Trophoblast cell (in vitro differentiated cells and primary cell): ENCODE results near the gene PPP1R12B.

ENCODE experiments used
- DNase-seq, 2 donors: peaks; one replicate each; pipeline ENCODE4 v3.0.0-alpha.2; 2016
- H2AFZ ChIP-seq: 2 replicates; pipeline ENCODE4 v1.6.1; 2013; ENCODE audit warnings: low read length, moderate library complexity, mild to moderate bottlenecking; ENCODE audit not compliant: insufficient read depth, poor library complexity
- H2AK5ac ChIP-seq: 2 replicates; pipeline ENCODE4 v1.6.1; 2013; ENCODE audit warnings: mild to moderate bottlenecking, low read length
- H2BK120ac ChIP-seq: 2 replicates; pipeline ENCODE4 v1.6.1; 2013; ENCODE audit warnings: low read length, mild to moderate bottlenecking, moderate library complexity; ENCODE audit not compliant: insufficient read depth, poor library complexity
- H2BK12ac ChIP-seq: 2 replicates; pipeline ENCODE4 v1.6.1; 2013; ENCODE audit warnings: mild to moderate bottlenecking, low read length, moderate library complexity
- H2BK5ac ChIP-seq: 2 replicates; pipeline ENCODE4 v1.6.1; 2013; ENCODE audit warnings: low read length, low read depth, moderate library complexity, mild to moderate bottlenecking; ENCODE audit not compliant: poor library complexity
- H3K14ac ChIP-seq: 2 replicates; pipeline ENCODE4 v1.6.1; 2013; ENCODE audit warnings: mild to moderate bottlenecking, low read length
- H3K18ac ChIP-seq: 2 replicates; pipeline ENCODE4 v1.6.1; 2013; ENCODE audit warnings: mild to moderate bottlenecking, low read length
- H3K23ac ChIP-seq: 2 replicates; pipeline ENCODE4 v1.6.1; 2013; ENCODE audit warnings: low read length
- H3K27ac ChIP-seq: 2 replicates; pipeline ENCODE4 v1.5.1; 2013; ENCODE audit warnings: low read depth, mild to moderate bottlenecking, inconsistent platforms, low read length, moderate library complexity
- H3K27me3 ChIP-seq: 2 replicates; pipeline ENCODE4 v1.6.1; 2013; ENCODE audit warnings: inconsistent platforms, mild to moderate bottlenecking, low read length, moderate library complexity; ENCODE audit not compliant: insufficient read depth
- H3K36me3 ChIP-seq, 2 experiments: 1 replicate in 1 of 2; 2 replicates in 1 of 2; pipeline ENCODE4 v1.6.1; 2013; ENCODE audit warnings: low read length in 2 of 2, mild to moderate bottlenecking in 2 of 2, moderate library complexity in 1 of 2; ENCODE audit not compliant: insufficient read depth in 2 of 2, control insufficient read depth in 1 of 2
- H3K4ac ChIP-seq: 2 replicates; pipeline ENCODE4 v1.6.1; 2013; ENCODE audit warnings: low read depth, mild to moderate bottlenecking, low read length, moderate library complexity
- H3K4me1 ChIP-seq, 2 experiments: 1 replicate in 1 of 2; 2 replicates in 1 of 2; pipeline ENCODE4 v1.6.1; 2013; ENCODE audit warnings: low read length in 2 of 2, mild to moderate bottlenecking in 2 of 2, moderate library complexity in 1 of 2; ENCODE audit not compliant: insufficient read depth in 2 of 2, control insufficient read depth in 1 of 2
- H3K4me2 ChIP-seq: 2 replicates; pipeline ENCODE4 v1.6.1; 2013; ENCODE audit warnings: inconsistent platforms, mild to moderate bottlenecking, low read length, moderate library complexity
- H3K4me3 ChIP-seq: 2 replicates; pipeline ENCODE4 v1.5.1; 2013; ENCODE audit warnings: mild to moderate bottlenecking, low read depth, low read length, inconsistent platforms
- H3K79me1 ChIP-seq: one replicate; pipeline ENCODE4 v1.6.1; 2013; ENCODE audit warnings: low read length
- H3K79me2 ChIP-seq: 2 replicates; pipeline ENCODE4 v1.6.1; 2013; ENCODE audit warnings: low read length, mild to moderate bottlenecking; ENCODE audit not compliant: control insufficient read depth, insufficient read depth, poor library complexity
- H3K9ac ChIP-seq: 2 replicates; pipeline ENCODE4 v1.6.1; 2013; ENCODE audit warnings: mild to moderate bottlenecking, low read length
- H3K9me3 ChIP-seq: 2 replicates; pipeline ENCODE4 v1.6.1; 2013; ENCODE audit warnings: low read depth, mild to moderate bottlenecking, control low read depth, inconsistent platforms, low read length; ENCODE audit not compliant: insufficient read depth
- H4K12ac ChIP-seq: 2 replicates; pipeline ENCODE4 v1.6.1; 2013; ENCODE audit warnings: low read depth, mild to moderate bottlenecking, low read length, moderate library complexity
- H4K8ac ChIP-seq: 2 replicates; pipeline ENCODE4 v1.6.1; 2013; ENCODE audit warnings: low read depth, mild to moderate bottlenecking, low read length, moderate library complexity
- H4K91ac ChIP-seq: one replicate; pipeline ENCODE4 v1.6.1; 2013; ENCODE audit warnings: low read depth, mild to moderate bottlenecking, low read length, moderate library complexity
- WGBS: extraction: QIAGEN DNeasy Blood & Tissue Kit; methylation state at CpG from one replicate; pipeline ENCODE4 v1.1.7; 2013; ENCODE audit warnings: missing lambda C conversion rate; ENCODE audit not compliant: insufficient read length, insufficient coverage; ENCODE audit errors: extremely low coverage; 5-methylcytosine and 5-hydroxymethylcytosine counted together

Gene PPP1R12B

DNA sequence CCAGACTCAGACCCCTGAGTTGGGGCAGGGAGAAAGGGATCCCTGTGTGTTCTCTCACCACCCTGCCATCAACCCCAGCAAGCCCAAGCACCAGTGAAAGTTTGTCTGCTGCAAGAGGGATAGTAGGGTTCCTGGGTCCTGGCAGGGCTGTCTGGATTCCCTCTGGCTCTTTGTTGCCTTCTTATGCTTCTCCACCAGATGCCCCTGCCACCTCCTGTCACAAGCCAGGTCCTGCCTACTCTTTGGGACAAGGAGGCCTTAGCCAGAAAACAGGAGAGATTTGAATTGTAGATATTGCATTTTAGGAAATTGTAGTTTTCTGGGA lies 28.5 kb upstream of the PPP1R12B start:
- DNase-seq = no peak
- Histone ChIP-seq H2AFZ (no peak overlapping the region), H4K12ac (no peak overlapping the region), H3K4me1 (no peaks in the 10 kb centered on the region), H3K9ac (no peak overlapping the region), H3K9me3 (no peaks in the 10 kb centered on the region), H3K4me3 (no peak overlapping the region), H3K4ac (no peak overlapping the region), H3K79me2 (no peaks in the 10 kb centered on the region), H2AK5ac (no peak overlapping the region), H2BK12ac (no peak overlapping the region), H3K27ac (no peak overlapping the region), H4K8ac (no peak overlapping the region), H3K4me2 (no peak overlapping the region), H3K14ac (no peak overlapping the region), H4K91ac (no peak overlapping the region), H3K18ac (no peak overlapping the region), H2BK120ac (no peak overlapping the region), H3K27me3 (no peaks in the 10 kb centered on the region), H3K79me1 (no peaks in the 10 kb centered on the region), H3K36me3 (no peaks in the 10 kb centered on the region), H2BK5ac (no peak overlapping the region), H3K23ac (no peak overlapping the region)

DNA sequence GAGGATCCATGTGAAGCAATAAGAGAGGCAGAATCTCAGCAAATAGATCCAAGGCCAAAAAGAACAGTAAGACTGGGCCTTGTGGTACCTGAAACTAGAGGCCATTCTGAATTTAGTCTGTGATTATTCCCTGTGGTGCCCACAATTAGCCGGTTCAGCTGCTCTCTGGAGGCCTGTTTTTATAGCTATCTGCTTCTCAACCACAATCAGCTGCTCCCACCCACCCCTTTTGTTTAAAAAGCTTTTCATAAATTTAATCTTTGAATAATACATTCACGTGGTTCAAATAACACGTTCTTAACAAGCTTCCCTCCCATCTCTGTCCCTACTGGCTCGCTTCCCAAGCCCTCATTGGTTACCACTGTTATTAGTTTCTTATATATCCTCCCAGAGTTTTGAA lies 24.8 kb upstream of the PPP1R12B start:
- WGBS = no CpG with 5 or more reads among the region's 4 CpGs
- no peaks in the 10 kb centered on the region for H3K4me1 ChIP-seq

DNA sequence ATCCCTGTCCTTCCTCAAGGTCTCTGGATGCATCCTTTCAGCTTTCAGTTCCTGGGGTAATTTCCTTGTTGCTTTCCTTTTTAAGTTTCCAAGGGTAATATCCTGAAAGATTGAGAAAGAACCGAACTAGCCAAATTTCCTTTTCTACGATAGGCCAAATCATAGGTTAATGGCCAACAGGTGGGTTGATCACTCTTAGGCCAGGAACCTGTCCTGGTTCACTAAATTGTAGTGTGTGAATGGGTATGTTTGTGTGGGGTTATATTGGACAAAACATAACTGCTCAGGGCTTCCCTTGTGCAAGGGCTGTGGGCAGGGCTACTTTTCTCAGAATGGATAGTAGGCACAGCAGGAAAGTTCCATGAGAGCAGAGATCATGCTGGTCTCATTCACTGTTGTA lies 23.9 kb upstream of the PPP1R12B start:
- H3K23ac ChIP-seq = no peak overlapping the region
- no CpG with 5 or more reads among the region's 2 CpGs for WGBS
- H3K27me3 ChIP-seq = no peaks in the 10 kb centered on the region
- no peak for DNase-seq
- H3K4me1 ChIP-seq = no peaks in the 10 kb centered on the region
- H3K79me1 ChIP-seq = no peaks in the 10 kb centered on the region
- H3K14ac ChIP-seq = no peak overlapping the region
- H3K4ac ChIP-seq = no peak overlapping the region
- H2AFZ ChIP-seq = no peak overlapping the region
- no peak overlapping the region for H3K4me3 ChIP-seq
- no peak overlapping the region for H2BK12ac ChIP-seq
- H4K12ac ChIP-seq = no peak overlapping the region
- no peak overlapping the region for H4K91ac ChIP-seq
- peaks cover 0 to 4% of the 10 kb centered on the region in 2 experiments for H3K36me3 ChIP-seq
- H2BK120ac ChIP-seq = no peak overlapping the region
- H3K79me2 ChIP-seq = no peaks in the 10 kb centered on the region
- H3K18ac ChIP-seq = no peak overlapping the region
- H2BK5ac ChIP-seq = no peak overlapping the region
- no peak overlapping the region for H4K8ac ChIP-seq
- no peak overlapping the region for H2AK5ac ChIP-seq
- H3K9me3 ChIP-seq = no peaks in the 10 kb centered on the region
- no peak overlapping the region for H3K27ac ChIP-seq
- H3K4me2 ChIP-seq = no peak overlapping the region
- no peak overlapping the region for H3K9ac ChIP-seq

More for the DNA sequence above, 24.8 kb upstream of the PPP1R12B start:
- no peak overlapping the region for H4K91ac ChIP-seq
- no peaks in the 10 kb centered on the region for H3K79me1 ChIP-seq
- no peak overlapping the region for H3K9ac ChIP-seq
- DNase-seq = no peak
- H3K9me3 ChIP-seq = no peaks in the 10 kb centered on the region
- H3K4me2 ChIP-seq = no peak overlapping the region
- H3K18ac ChIP-seq = no peak overlapping the region
- no peak overlapping the region for H2BK12ac ChIP-seq
- no peak overlapping the region for H3K14ac ChIP-seq
- no peak overlapping the region for H3K23ac ChIP-seq
- H2AK5ac ChIP-seq = no peak overlapping the region
- no peak overlapping the region for H3K27ac ChIP-seq
- H3K27me3 ChIP-seq = no peaks in the 10 kb centered on the region
- H3K4ac ChIP-seq = no peak overlapping the region
- no peak overlapping the region for H4K8ac ChIP-seq
- H3K79me2 ChIP-seq = no peaks in the 10 kb centered on the region
- H4K12ac ChIP-seq = no peak overlapping the region
- H2BK5ac ChIP-seq = no peak overlapping the region
- no peak overlapping the region for H2AFZ ChIP-seq
- no peaks in the 10 kb centered on the region for H3K36me3 ChIP-seq
- H2BK120ac ChIP-seq = no peak overlapping the region
- no peak overlapping the region for H3K4me3 ChIP-seq

- H3K4me3 ChIP-seq = no peak overlapping the region
- no peaks in the 10 kb centered on the region for H3K4me1 ChIP-seq
- DNase-seq = peak in 1 of 2 donors; percentile 10
- no peak overlapping the region for H3K9ac ChIP-seq
- H3K79me1 ChIP-seq = no peaks in the 10 kb centered on the region
- no peak overlapping the region for H2BK12ac ChIP-seq
- H3K23ac ChIP-seq = no peak overlapping the region
- no peak overlapping the region for H3K14ac ChIP-seq
- no peak overlapping the region for H2BK120ac ChIP-seq
- H3K27me3 ChIP-seq = no peaks in the 10 kb centered on the region
- no peak overlapping the region for H2AK5ac ChIP-seq
- H3K9me3 ChIP-seq = no peaks in the 10 kb centered on the region
- no peak overlapping the region for H4K8ac ChIP-seq
- H4K12ac ChIP-seq = no peak overlapping the region
- H3K27ac ChIP-seq = no peak overlapping the region
- H3K79me2 ChIP-seq = no peaks in the 10 kb centered on the region
- H4K91ac ChIP-seq = no peak overlapping the region
- H2AFZ ChIP-seq = no peak overlapping the region
- no peak overlapping the region for H2BK5ac ChIP-seq
- no peak overlapping the region for H3K18ac ChIP-seq
- no peak overlapping the region for H3K4me2 ChIP-seq
- no peak overlapping the region for H3K4ac ChIP-seq
- H3K36me3 ChIP-seq = peaks cover 1 to 15% of the 10 kb centered on the region in 2 experiments
Observed at GRCh38 chr1:202329891-202330290, 18.6 kb upstream of the PPP1R12B start.

- no peak overlapping the region for H2BK120ac ChIP-seq
- H3K79me2 ChIP-seq = no peaks in the 10 kb centered on the region
- H4K12ac ChIP-seq = no peak overlapping the region
- WGBS = no CpG with 5 or more reads among the region's 4 CpGs
- H3K27ac ChIP-seq = no peak overlapping the region
- no peak overlapping the region for H2BK12ac ChIP-seq
- H3K36me3 ChIP-seq = peaks cover 4 to 19% of the 10 kb centered on the region in 2 experiments
- no peak overlapping the region for H3K23ac ChIP-seq
- H2BK5ac ChIP-seq = no peak overlapping the region
- H3K4me1 ChIP-seq = no peaks in the 10 kb centered on the region
- no peak overlapping the region for H3K4me2 ChIP-seq
- DNase-seq = no peak
- H3K9ac ChIP-seq = no peak overlapping the region
- no peak overlapping the region for H3K4me3 ChIP-seq
- H2AFZ ChIP-seq = no peak overlapping the region
- no peak overlapping the region for H4K91ac ChIP-seq
- no peak overlapping the region for H3K14ac ChIP-seq
- H3K79me1 ChIP-seq = no peaks in the 10 kb centered on the region
- H4K8ac ChIP-seq = no peak overlapping the region
- H3K4ac ChIP-seq = no peak overlapping the region
- no peaks in the 10 kb centered on the region for H3K9me3 ChIP-seq
- no peaks in the 10 kb centered on the region for H3K27me3 ChIP-seq
- no peak overlapping the region for H3K18ac ChIP-seq
- H2AK5ac ChIP-seq = no peak overlapping the region
Observed at GRCh38 chr1:202333861-202334260, 14.6 kb upstream of the PPP1R12B start.
